Measurements from ENCODE around the gene CRHR1.

Gene CRHR1

GRCh38 chr17:45851464-45851863, 67.3 kb downstream of the CRHR1 start:
- H3K4me3 ChIP-seq (ENCODE audit: low read depth, low read length) = no peak overlapping the region
- no peak for TF ChIP-seq POLR2A (IDR thresholded peaks at IDR 0.05; ENCODE audit: extremely low read depth, insufficient read length)
- TF ChIP-seq, protein P1, sequence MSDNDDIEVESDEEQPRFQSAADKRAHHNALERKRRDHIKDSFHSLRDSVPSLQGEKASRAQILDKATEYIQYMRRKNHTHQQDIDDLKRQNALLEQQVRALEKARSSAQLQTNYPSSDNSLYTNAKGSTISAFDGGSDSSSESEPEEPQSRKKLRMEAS (IDR thresholded peaks at IDR 0.05; ENCODE audit: low read depth, low read length) = no peak
- no peak for TF ChIP-seq MYC (IDR thresholded peaks at IDR 0.05; ENCODE audit: low read depth, low read length)
- TF ChIP-seq, protein P2, sequence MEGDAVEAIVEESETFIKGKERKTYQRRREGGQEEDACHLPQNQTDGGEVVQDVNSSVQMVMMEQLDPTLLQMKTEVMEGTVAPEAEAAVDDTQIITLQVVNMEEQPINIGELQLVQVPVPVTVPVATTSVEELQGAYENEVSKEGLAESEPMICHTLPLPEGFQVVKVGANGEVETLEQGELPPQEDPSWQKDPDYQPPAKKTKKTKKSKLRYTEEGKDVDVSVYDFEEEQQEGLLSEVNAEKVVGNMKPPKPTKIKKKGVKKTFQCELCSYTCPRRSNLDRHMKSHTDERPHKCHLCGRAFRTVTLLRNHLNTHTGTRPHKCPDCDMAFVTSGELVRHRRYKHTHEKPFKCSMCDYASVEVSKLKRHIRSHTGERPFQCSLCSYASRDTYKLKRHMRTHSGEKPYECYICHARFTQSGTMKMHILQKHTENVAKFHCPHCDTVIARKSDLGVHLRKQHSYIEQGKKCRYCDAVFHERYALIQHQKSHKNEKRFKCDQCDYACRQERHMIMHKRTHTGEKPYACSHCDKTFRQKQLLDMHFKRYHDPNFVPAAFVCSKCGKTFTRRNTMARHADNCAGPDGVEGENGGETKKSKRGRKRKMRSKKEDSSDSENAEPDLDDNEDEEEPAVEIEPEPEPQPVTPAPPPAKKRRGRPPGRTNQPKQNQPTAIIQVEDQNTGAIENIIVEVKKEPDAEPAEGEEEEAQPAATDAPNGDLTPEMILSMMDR (IDR thresholded peaks at IDR 0.05; ENCODE audit: low read depth, low read length) = no peak
- no peak for DNase-seq (ENCODE audit: low read depth)

- H3K4me3 ChIP-seq (ENCODE audit: low read depth, low read length) = no peak overlapping the region
These were observed 67.8 kb downstream of the CRHR1 start for GRCh38 chr17:45851873-45852272.

GRCh38 chr17:45852535-45853297, 68.6 kb downstream of the CRHR1 start:
- peak; percentile 73 for DNase-seq (ENCODE audit: low read depth)
- TF ChIP-seq POLR2A (IDR thresholded peaks at IDR 0.05; ENCODE audit: extremely low read depth, insufficient read length) = no peak
- TF ChIP-seq, protein P2 (IDR thresholded peaks at IDR 0.05; ENCODE audit: low read depth, low read length) = peak; percentile 86
- H3K4me3 ChIP-seq (ENCODE audit: low read depth, low read length) = no peak overlapping the region

More at GRCh38 chr17:45851873-45852272, 67.8 kb downstream of the CRHR1 start:
- TF ChIP-seq, protein P2 (IDR thresholded peaks at IDR 0.05; ENCODE audit: low read depth, low read length) = no peak
- TF ChIP-seq MYC (IDR thresholded peaks at IDR 0.05; ENCODE audit: low read depth, low read length) = no peak
- TF ChIP-seq, protein P1 (IDR thresholded peaks at IDR 0.05; ENCODE audit: low read depth, low read length) = no peak
- TF ChIP-seq POLR2A (IDR thresholded peaks at IDR 0.05; ENCODE audit: extremely low read depth, insufficient read length) = no peak
- no peak for DNase-seq (ENCODE audit: low read depth)

DNA sequence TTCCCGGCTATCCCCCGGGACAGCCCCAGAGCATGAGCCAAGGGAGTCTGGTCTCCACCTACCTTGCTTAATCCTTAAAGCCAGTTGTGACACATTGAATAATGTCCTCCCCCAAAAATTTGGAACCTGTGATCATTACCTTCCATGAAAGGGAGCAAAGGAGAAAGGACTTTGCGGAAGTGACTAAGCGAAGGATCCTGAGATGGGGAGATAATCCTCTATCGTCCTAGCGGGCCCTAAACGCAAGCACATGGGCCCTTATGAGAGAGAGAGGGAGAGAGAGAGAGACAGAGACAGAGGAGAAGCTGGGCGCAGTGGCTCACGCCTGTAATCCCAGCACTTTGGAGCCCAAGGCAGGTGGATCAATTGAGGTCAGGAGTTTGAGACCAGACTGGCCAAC, 70.1 kb downstream of the CRHR1 start:
- H3K4me3 ChIP-seq (ENCODE audit: low read depth, low read length) = no peak overlapping the region
- no peak for DNase-seq (ENCODE audit: low read depth)
- TF ChIP-seq MYC (IDR thresholded peaks at IDR 0.05; ENCODE audit: low read depth, low read length) (no peak), POLR2A (IDR thresholded peaks at IDR 0.05; ENCODE audit: extremely low read depth, insufficient read length) (no peak)
- TF ChIP-seq, protein P2 (IDR thresholded peaks at IDR 0.05; ENCODE audit: low read depth, low read length) = no peak
- TF ChIP-seq, protein P1 (IDR thresholded peaks at IDR 0.05; ENCODE audit: low read depth, low read length) = no peak

GRCh38 chr17:45855691-45856336, 71.7 kb downstream of the CRHR1 start:
- TF ChIP-seq POLR2A (IDR thresholded peaks at IDR 0.05; ENCODE audit: extremely low read depth, insufficient read length) (no peak), MYC (IDR thresholded peaks at IDR 0.05; ENCODE audit: low read depth, low read length) (no peak)
- TF ChIP-seq, protein P1 (IDR thresholded peaks at IDR 0.05; ENCODE audit: low read depth, low read length) = no peak
- TF ChIP-seq, protein P2 (IDR thresholded peaks at IDR 0.05; ENCODE audit: low read depth, low read length) = no peak
- no peak overlapping the region for H3K4me3 ChIP-seq (ENCODE audit: low read depth, low read length)
- no peak for DNase-seq (ENCODE audit: low read depth)
